Neural progenitor cell (in vitro differentiated cells): Measurements from ENCODE around the gene PEX1.

Experiments used
- EZH2 ChIP-seq: fragments of 200-600 bp; sonication (generic); IDR thresholded peaks from 2 replicates; pipeline ENCODE4 v1.6.1; 2017; ENCODE audit warnings: antibody characterized with exemption, mild to moderate bottlenecking, moderate library complexity
- TF ChIP-seq, protein P1 (sequence below): fragments of 200-600 bp; sonication (generic); IDR thresholded peaks from 2 replicates; pipeline ENCODE4 v1.5.1; 2017; ENCODE audit warnings: antibody characterized with exemption, mild to moderate bottlenecking

DNA sequence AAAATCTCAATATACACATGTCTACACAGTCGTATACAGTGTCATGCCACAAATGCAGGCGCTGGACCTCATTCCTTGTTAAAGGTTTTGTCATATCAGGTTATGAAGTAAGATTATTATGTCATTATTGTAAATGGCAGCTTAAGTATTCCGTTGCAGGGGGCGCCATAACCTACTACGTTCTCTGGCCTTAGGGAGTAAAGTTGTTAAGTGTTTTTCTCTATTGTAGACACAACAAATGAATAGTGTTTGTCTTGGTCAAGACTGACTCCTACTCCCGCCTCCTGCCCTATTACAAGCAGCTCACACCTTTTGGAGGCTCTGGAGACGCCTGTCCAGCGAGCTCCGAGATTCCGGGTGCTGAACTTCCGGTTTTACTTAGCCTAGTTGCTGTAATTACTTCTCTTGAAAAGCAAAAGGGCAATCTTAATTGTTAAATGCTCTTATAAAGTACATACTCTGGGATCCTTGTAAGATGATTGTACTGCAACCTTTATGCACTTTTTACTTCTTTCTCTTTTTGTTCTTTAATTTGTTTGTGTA, 80.0 kb downstream of the PEX1 start:
- TF ChIP-seq EZH2 = no peak
- TF ChIP-seq, protein P1, sequence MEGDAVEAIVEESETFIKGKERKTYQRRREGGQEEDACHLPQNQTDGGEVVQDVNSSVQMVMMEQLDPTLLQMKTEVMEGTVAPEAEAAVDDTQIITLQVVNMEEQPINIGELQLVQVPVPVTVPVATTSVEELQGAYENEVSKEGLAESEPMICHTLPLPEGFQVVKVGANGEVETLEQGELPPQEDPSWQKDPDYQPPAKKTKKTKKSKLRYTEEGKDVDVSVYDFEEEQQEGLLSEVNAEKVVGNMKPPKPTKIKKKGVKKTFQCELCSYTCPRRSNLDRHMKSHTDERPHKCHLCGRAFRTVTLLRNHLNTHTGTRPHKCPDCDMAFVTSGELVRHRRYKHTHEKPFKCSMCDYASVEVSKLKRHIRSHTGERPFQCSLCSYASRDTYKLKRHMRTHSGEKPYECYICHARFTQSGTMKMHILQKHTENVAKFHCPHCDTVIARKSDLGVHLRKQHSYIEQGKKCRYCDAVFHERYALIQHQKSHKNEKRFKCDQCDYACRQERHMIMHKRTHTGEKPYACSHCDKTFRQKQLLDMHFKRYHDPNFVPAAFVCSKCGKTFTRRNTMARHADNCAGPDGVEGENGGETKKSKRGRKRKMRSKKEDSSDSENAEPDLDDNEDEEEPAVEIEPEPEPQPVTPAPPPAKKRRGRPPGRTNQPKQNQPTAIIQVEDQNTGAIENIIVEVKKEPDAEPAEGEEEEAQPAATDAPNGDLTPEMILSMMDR = peak; percentile 16
